HG03460 (cell line): Measurements from ENCODE around the gene ZNF324.
"Not testable (repeated sequence)": the region's sequence is repeated elsewhere in the genome, so short reads cannot be mapped to it uniquely, and the experiment has no call there.

Experiments used
- ATAC-seq: cut with Tn5 transposase; IDR thresholded peaks from one replicate; pipeline ENCODE4 v1.9.1; 2021; ENCODE audit not compliant: unreplicated experiment

The ZNF324 gene

GRCh38 chr19:58470837-58471543, 4.1 kb downstream of the ZNF324 start:
- not testable (repeated sequence) for ATAC-seq

DNA sequence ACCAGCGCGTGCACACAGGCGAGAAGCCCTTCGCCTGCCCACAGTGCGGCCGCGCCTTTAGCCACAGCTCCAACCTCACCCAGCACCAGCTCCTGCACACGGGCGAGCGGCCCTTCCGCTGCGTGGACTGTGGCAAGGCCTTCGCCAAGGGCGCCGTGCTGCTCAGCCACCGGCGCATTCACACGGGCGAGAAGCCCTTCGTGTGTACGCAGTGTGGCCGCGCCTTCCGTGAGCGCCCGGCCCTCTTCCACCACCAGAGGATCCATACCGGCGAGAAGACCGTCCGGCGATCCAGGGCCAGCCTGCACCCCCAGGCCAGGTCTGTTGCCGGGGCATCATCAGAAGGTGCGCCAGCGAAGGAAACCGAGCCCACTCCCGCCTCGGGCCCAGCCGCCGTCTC, 4.9 kb downstream of the ZNF324 start:
- no peak for ATAC-seq

DNA sequence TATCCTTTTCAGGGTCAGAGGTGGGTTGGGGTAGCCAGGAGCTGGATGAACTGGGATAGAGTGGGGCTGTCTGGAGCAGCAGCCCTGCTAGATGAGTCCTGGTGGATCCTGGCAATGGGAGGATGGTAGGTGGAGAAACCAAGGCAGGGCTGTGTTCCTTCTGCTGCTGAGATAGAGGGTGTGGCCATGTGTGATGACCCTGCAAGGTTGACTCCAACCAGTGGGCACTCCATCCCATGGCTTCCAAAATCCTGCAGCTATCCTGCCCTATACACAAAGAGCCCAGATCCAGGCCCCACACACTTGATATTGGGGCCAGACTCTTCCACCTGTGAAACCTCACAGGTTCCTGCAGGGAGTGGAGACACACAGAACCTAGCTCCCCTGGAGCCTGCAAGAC, 6.9 kb downstream of the ZNF324 start:
- no peak for ATAC-seq

GRCh38 chr19:58474291-58474996, 7.6 kb downstream of the ZNF324 start:
- no peak for ATAC-seq

- ATAC-seq = peak; percentile 2
Measured at GRCh38 chr19:58474997-58475713, 8.3 kb downstream of the ZNF324 start.

- peak; percentile 78 for ATAC-seq
Measured at GRCh38 chr19:58475714-58476497, 9.0 kb downstream of the ZNF324 start, which contains the start of gene ZNF446. Gene ZNF446 (plus strand): TSS chr19:58476352. CDS start chr19:58477219, 867 bp downstream.

GRCh38 chr19:58476498-58477015, 9.7 kb downstream of the ZNF324 start:
- peak; percentile 4 for ATAC-seq

- no peak for ATAC-seq
Measured at GRCh38 chr19:58477130-58477529, 10.2 kb downstream of the ZNF324 start.

DNA sequence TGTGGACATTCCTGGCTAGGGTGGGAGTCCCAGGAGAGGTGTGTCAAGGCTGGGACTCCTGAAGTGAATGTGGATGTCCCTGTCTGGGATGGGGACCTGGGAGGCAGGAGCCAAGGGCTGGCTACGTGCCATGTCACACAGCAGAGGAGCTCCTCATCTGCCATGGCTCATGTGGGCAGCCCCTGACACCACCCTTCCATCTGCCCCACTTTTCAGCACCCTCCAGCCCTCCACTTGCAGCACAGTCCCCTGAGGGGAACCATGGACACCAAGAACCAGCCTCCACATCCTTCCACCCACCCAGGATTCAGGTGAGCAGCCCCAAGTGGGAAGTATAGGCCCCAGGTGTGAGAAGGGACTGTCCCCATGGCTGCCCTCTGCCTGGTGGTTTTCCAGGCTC, 11.0 kb downstream of the ZNF324 start:
- no peak for ATAC-seq

- no peak for ATAC-seq
Measured at GRCh38 chr19:58479303-58479702, 12.4 kb downstream of the ZNF324 start.

DNA sequence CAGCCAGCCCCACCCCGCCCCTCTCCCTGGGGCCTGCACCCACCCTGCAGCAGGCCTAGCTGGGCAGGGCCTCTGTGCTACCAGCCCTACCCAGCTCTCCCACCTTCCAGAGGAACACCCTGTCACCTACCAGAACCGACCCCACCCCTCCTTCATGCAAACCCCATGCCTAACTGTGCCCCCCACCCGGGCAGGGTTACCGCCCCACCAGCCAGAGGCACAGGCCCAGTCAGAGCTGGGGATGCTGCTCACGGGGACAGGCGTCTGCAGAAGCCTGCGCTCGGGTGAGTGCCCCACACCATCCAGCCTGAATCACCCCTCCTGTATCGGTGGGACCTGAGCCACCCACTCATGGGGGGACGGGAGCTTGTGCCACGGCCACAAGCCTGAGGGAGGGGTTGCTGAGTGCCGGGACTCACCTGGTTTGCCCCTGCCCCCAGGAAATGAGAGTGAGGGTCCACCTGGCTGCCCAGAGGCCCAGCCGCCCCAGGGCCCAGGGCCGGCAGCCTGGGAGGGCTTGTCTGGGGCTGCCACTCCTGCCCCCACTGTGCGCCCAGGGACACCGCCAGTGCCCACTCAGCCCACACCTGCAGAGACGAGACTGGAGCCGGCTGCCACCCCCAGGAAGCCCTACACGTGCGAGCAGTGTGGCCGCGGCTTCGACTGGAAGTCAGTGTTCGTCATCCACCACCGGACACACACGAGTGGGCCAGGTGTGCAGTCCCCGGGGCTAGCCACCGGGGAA, 13.0 kb downstream of the ZNF324 start:
- ATAC-seq = no peak

GRCh38 chr19:58480481-58480830, 13.6 kb downstream of the ZNF324 start:
- ATAC-seq = no peak

DNA sequence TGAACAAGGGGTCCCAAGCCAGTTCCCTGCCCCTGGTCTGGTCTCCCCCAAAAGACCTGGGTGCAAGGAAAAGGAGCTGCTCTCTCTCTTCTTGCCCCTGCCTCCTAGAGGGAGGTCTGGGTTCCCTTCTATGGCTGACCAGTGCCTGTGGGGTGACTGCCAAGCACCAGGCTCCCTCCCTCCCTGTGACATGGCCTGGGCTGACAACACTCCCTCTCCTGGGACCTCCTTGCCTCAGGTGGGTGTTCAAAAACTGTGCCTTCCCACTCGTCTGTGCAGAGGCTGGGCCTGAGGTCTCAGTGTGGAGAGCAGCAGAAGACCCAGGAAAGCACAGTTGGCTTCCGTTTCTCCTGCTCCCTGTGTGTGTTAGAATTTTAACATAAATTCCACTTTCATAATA, 14.0 kb downstream of the ZNF324 start:
- ATAC-seq = no peak

GRCh38 chr19:58482372-58482771, 15.5 kb downstream of the ZNF324 start:
- ATAC-seq = no peak

- no peak for ATAC-seq
Measured at GRCh38 chr19:58483776-58484175, 16.9 kb downstream of the ZNF324 start.

GRCh38 chr19:58484349-58484748, 17.5 kb downstream of the ZNF324 start:
- not testable (repeated sequence) for ATAC-seq

- ATAC-seq = no peak
Measured at GRCh38 chr19:58491393-58491792, 24.5 kb downstream of the ZNF324 start.

DNA sequence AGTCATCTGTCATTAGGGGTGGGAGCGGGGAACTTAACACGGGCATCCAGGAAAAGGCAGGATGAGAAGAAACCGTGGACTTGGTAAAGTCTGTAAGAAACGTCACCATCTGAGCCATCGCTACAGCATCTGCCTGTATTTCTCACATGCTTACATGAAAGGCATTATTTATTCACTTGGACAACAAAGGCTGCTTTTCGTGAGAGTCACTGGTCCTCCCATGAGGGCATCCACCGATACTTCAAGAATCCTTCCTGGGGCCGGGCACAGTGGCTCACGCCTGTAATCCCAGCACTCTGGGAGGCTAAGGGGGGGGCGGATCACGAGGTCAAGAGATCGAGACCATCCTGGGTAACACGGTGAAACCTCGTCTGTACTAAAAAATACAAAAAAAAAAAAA, 25.4 kb downstream of the ZNF324 start:
- ATAC-seq = no peak

- ATAC-seq = no peak
Measured at GRCh38 chr19:58497634-58498170, 30.8 kb downstream of the ZNF324 start.
